ENCODE results near the gene GSPT1.

GSPT1 gene

GRCh38 chr16:11892761-11893160 lies 23.0 kb downstream of the GSPT1 start:
- Histone ChIP-seq H2AFZ (ENCODE audit: low read depth, low read length, severe bottlenecking) (no peak overlapping the region), H3K27me3 (ENCODE audit: low read length) (no peaks in the 10 kb centered on the region), H3K4me2 (ENCODE audit: low read depth, low read length, poor library complexity, severe bottlenecking) (no peak overlapping the region), H3K4me3 (ENCODE audit: insufficient read depth, low read length, poor library complexity, severe bottlenecking) (no peak overlapping the region), H3K79me2 (ENCODE audit: insufficient read depth, low read length) (peaks cover 28% of the 10 kb centered on the region), H4K20me1 (ENCODE audit: low read depth, low read length) (peaks cover 17% of the 10 kb centered on the region), H3K36me3 (ENCODE audit: low read length) (peaks cover 43% of the 10 kb centered on the region), H3K9me2 (replicated peaks; ENCODE audit: insufficient read depth, low read length) (no peaks in the 10 kb centered on the region), H3F3A (ENCODE audit: insufficient read depth) (peaks cover 16% of the 10 kb centered on the region; the same call in 1 of the 2 replicates), H3K27ac (ENCODE audit: low read depth, low read length) (no peak overlapping the region), H3K9ac (ENCODE audit: low read length) (no peak overlapping the region), H3K9me3 (ENCODE audit: insufficient read depth, low read length) (no peaks in the 10 kb centered on the region)
- TF ChIP-seq CTCF (IDR thresholded peaks at IDR 0.05; ENCODE audit: insufficient read depth, low read length, poor library complexity, severe bottlenecking) (no peak), EZH2phosphoT487 (conservative IDR thresholded peaks at IDR 0.05; ENCODE audit: low read length) (no peak)

- Histone ChIP-seq H3K9ac (ENCODE audit: low read length) (no peak overlapping the region), H3F3A (ENCODE audit: insufficient read depth) (peaks cover 27% of the 10 kb centered on the region), H3K27ac (ENCODE audit: low read depth, low read length) (no peak overlapping the region), H3K9me3 (ENCODE audit: insufficient read depth, low read length) (no peaks in the 10 kb centered on the region), H4K20me1 (ENCODE audit: low read depth, low read length) (peaks cover 12% of the 10 kb centered on the region; the same call in 1 of the 2 replicates), H3K4me2 (ENCODE audit: low read depth, low read length, poor library complexity, severe bottlenecking) (no peak overlapping the region), H3K79me2 (ENCODE audit: insufficient read depth, low read length) (0 out of 2 replicates have a peak, but pooled peaks cover 7% of the 10 kb centered on the region), H3K9me2 (replicated peaks; ENCODE audit: insufficient read depth, low read length) (no peaks in the 10 kb centered on the region), H3K4me3 (ENCODE audit: insufficient read depth, low read length, poor library complexity, severe bottlenecking) (no peak overlapping the region), H2AFZ (ENCODE audit: low read depth, low read length, severe bottlenecking) (no peak overlapping the region), H3K36me3 (ENCODE audit: low read length) (peaks cover 52% of the 10 kb centered on the region), H3K27me3 (ENCODE audit: low read length) (no peaks in the 10 kb centered on the region)
- no peak for TF ChIP-seq EZH2phosphoT487 (conservative IDR thresholded peaks at IDR 0.05; ENCODE audit: low read length)
- no peak for TF ChIP-seq CTCF (IDR thresholded peaks at IDR 0.05; ENCODE audit: insufficient read depth, low read length, poor library complexity, severe bottlenecking)
Measured at GRCh38 chr16:11890231-11890965, 25.4 kb downstream of the GSPT1 start.

- peaks cover 46% of the 10 kb centered on the region for H3K36me3 ChIP-seq (ENCODE audit: low read length)
- no peaks in the 10 kb centered on the region for H3K79me2 ChIP-seq (ENCODE audit: insufficient read depth, low read length)
Measured at GRCh38 chr16:11886881-11887280, 28.9 kb downstream of the GSPT1 start.

More at GRCh38 chr16:11886881-11887280, 28.9 kb downstream of the GSPT1 start:
- TF ChIP-seq EZH2phosphoT487 (conservative IDR thresholded peaks at IDR 0.05; ENCODE audit: low read length) (no peak), CTCF (IDR thresholded peaks at IDR 0.05; ENCODE audit: insufficient read depth, low read length, poor library complexity, severe bottlenecking) (no peak)
- Histone ChIP-seq H3K4me3 (ENCODE audit: insufficient read depth, low read length, poor library complexity, severe bottlenecking) (no peak overlapping the region), H2AFZ (ENCODE audit: low read depth, low read length, severe bottlenecking) (no peak overlapping the region), H3K27me3 (ENCODE audit: low read length) (no peaks in the 10 kb centered on the region), H3K27ac (ENCODE audit: low read depth, low read length) (no peak overlapping the region), H3K4me2 (ENCODE audit: low read depth, low read length, poor library complexity, severe bottlenecking) (no peak overlapping the region), H3F3A (ENCODE audit: insufficient read depth) (peaks cover 21% of the 10 kb centered on the region), H4K20me1 (ENCODE audit: low read depth, low read length) (0 out of 2 replicates have a peak, but pooled peaks cover 8% of the 10 kb centered on the region), H3K9ac (ENCODE audit: low read length) (no peak overlapping the region), H3K9me3 (ENCODE audit: insufficient read depth, low read length) (no peaks in the 10 kb centered on the region), H3K9me2 (replicated peaks; ENCODE audit: insufficient read depth, low read length) (no peaks in the 10 kb centered on the region)
